ENCODE measurements around the gene FGB. TPM values are rescaled to one million over a fixed set of nuclear protein-coding genes. Genes with fewer than 3 reads are reported as not detected.

FGB gene
- total RNA-seq, 1 experiment from 2014 or later = 1.1 TPM

GRCh38 chr4:154564311-154564710 is 1.5 kb downstream of the FGB start:
- DNase-seq (ENCODE audit: extremely low read depth, low read depth) = no peak

GRCh38 chr4:154565704-154566103 is 2.9 kb downstream of the FGB start:
- no peak for DNase-seq (ENCODE audit: extremely low read depth, low read depth)

GRCh38 chr4:154566639-154567204 is 3.9 kb downstream of the FGB start:
- no peak for DNase-seq (ENCODE audit: extremely low read depth, low read depth)

- DNase-seq (ENCODE audit: extremely low read depth, low read depth) = no peak
Measured at GRCh38 chr4:154569028-154569427, 6.2 kb downstream of the FGB start.

GRCh38 chr4:154569584-154569983 is 6.8 kb downstream of the FGB start:
- DNase-seq (ENCODE audit: extremely low read depth, low read depth) = no peak

GRCh38 chr4:154573190-154573870 is 10.5 kb downstream of the FGB start:
- DNase-seq (ENCODE audit: extremely low read depth, low read depth) = no peak

- DNase-seq (ENCODE audit: extremely low read depth, low read depth) = no peak
Measured at GRCh38 chr4:154574311-154574710, 11.5 kb downstream of the FGB start.

- no peak for DNase-seq (ENCODE audit: extremely low read depth, low read depth)
Measured at GRCh38 chr4:154577324-154577723, 14.5 kb downstream of the FGB start.

GRCh38 chr4:154578919-154579318 is 16.1 kb downstream of the FGB start:
- no peak for DNase-seq (ENCODE audit: extremely low read depth, low read depth)

- DNase-seq (ENCODE audit: extremely low read depth, low read depth) = no peak
Measured at GRCh38 chr4:154579927-154580326, 17.1 kb downstream of the FGB start.

- DNase-seq (ENCODE audit: extremely low read depth, low read depth) = no peak
Measured at GRCh38 chr4:154582723-154583122, 19.9 kb downstream of the FGB start.

- DNase-seq (ENCODE audit: extremely low read depth, low read depth) = no peak
Measured at GRCh38 chr4:154583230-154583629, 20.4 kb downstream of the FGB start.

GRCh38 chr4:154583677-154584076 is 20.9 kb downstream of the FGB start:
- DNase-seq (ENCODE audit: extremely low read depth, low read depth) = no peak

- DNase-seq (ENCODE audit: extremely low read depth, low read depth) = no peak
Measured at GRCh38 chr4:154584259-154584658, 21.4 kb downstream of the FGB start.

GRCh38 chr4:154585369-154586018 is 22.7 kb downstream of the FGB start:
- no peak for DNase-seq (ENCODE audit: extremely low read depth, low read depth)

GRCh38 chr4:154586296-154587033 is 23.7 kb downstream of the FGB start:
- DNase-seq (ENCODE audit: extremely low read depth, low read depth) = no peak

GRCh38 chr4:154588198-154588597 is 25.4 kb downstream of the FGB start:
- no peak for DNase-seq (ENCODE audit: extremely low read depth, low read depth)

- no peak for DNase-seq (ENCODE audit: extremely low read depth, low read depth)
Measured at GRCh38 chr4:154589296-154590197, 26.7 kb downstream of the FGB start.

GRCh38 chr4:154590329-154591006 is 27.7 kb downstream of the FGB start, which contains the start of gene FGA:
Gene FGA (minus strand): TSS chr4:154590742. CDS start chr4:154590687, 55 bp downstream.
- no peak for DNase-seq (ENCODE audit: extremely low read depth, low read depth)

GRCh38 chr4:154591890-154592289 is 29.1 kb downstream of the FGB start:
- DNase-seq (ENCODE audit: extremely low read depth, low read depth) = no peak

Measured in NCI-H460 (cell line).